Measurements from ENCODE around the gene PPP1R1A.

Gene PPP1R1A

GRCh38 chr12:54566792-54567191 lies 21.7 kb downstream of the PPP1R1A start:
- no peak for TF ChIP-seq CREB1 (IDR thresholded peaks at IDR 0.05; ENCODE audit: low read depth)
- no peak for TF ChIP-seq TEAD4 (IDR thresholded peaks at IDR 0.05)
- no peak for TF ChIP-seq CEBPB (IDR thresholded peaks at IDR 0.05)
- TF ChIP-seq RAD21 (IDR thresholded peaks at IDR 0.05; ENCODE audit: low read depth), result no peak
- no peak for TF ChIP-seq EGR1 (IDR thresholded peaks at IDR 0.05)
- no peak for TF ChIP-seq USF1 (IDR thresholded peaks at IDR 0.05)
- TF ChIP-seq REST (IDR thresholded peaks at IDR 0.05; ENCODE audit: low read depth), result no peak
- TF ChIP-seq, protein P1, sequence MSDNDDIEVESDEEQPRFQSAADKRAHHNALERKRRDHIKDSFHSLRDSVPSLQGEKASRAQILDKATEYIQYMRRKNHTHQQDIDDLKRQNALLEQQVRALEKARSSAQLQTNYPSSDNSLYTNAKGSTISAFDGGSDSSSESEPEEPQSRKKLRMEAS (IDR thresholded peaks at IDR 0.05), result no peak
- TF ChIP-seq TAF1 (IDR thresholded peaks at IDR 0.05; ENCODE audit: low read depth), result no peak
- TF ChIP-seq FOXM1 (IDR thresholded peaks at IDR 0.05; ENCODE audit: borderline replicate concordance, low read depth), result no peak
- no peak for TF ChIP-seq EP300 (IDR thresholded peaks at IDR 0.05; ENCODE audit: borderline replicate concordance)
- no peak for TF ChIP-seq TCF12 (IDR thresholded peaks at IDR 0.05; ENCODE audit: low read depth)
- TF ChIP-seq NFIC (IDR thresholded peaks at IDR 0.05), result no peak
- TF ChIP-seq YY1 (IDR thresholded peaks at IDR 0.05; ENCODE audit: low read depth), result no peak
- no peak for TF ChIP-seq ZBTB7A (IDR thresholded peaks at IDR 0.05; ENCODE audit: low read depth)

- TF ChIP-seq REST (IDR thresholded peaks at IDR 0.05; ENCODE audit: low read depth) (no peak), EP300 (IDR thresholded peaks at IDR 0.05; ENCODE audit: borderline replicate concordance) (no peak), TEAD4 (IDR thresholded peaks at IDR 0.05) (no peak), ZBTB7A (IDR thresholded peaks at IDR 0.05; ENCODE audit: low read depth) (no peak), CEBPB (IDR thresholded peaks at IDR 0.05) (no peak), TAF1 (IDR thresholded peaks at IDR 0.05; ENCODE audit: low read depth) (no peak), CREB1 (IDR thresholded peaks at IDR 0.05; ENCODE audit: low read depth) (no peak), USF1 (IDR thresholded peaks at IDR 0.05) (no peak), FOXM1 (IDR thresholded peaks at IDR 0.05; ENCODE audit: borderline replicate concordance, low read depth) (no peak), YY1 (IDR thresholded peaks at IDR 0.05; ENCODE audit: low read depth) (no peak), NFIC (IDR thresholded peaks at IDR 0.05) (no peak), EGR1 (IDR thresholded peaks at IDR 0.05) (no peak), RAD21 (IDR thresholded peaks at IDR 0.05; ENCODE audit: low read depth) (no peak), TCF12 (IDR thresholded peaks at IDR 0.05; ENCODE audit: low read depth) (no peak)
- TF ChIP-seq, protein P1 (IDR thresholded peaks at IDR 0.05), result no peak
These were observed 22.4 kb downstream of the PPP1R1A start for GRCh38 chr12:54565986-54566544.

DNA sequence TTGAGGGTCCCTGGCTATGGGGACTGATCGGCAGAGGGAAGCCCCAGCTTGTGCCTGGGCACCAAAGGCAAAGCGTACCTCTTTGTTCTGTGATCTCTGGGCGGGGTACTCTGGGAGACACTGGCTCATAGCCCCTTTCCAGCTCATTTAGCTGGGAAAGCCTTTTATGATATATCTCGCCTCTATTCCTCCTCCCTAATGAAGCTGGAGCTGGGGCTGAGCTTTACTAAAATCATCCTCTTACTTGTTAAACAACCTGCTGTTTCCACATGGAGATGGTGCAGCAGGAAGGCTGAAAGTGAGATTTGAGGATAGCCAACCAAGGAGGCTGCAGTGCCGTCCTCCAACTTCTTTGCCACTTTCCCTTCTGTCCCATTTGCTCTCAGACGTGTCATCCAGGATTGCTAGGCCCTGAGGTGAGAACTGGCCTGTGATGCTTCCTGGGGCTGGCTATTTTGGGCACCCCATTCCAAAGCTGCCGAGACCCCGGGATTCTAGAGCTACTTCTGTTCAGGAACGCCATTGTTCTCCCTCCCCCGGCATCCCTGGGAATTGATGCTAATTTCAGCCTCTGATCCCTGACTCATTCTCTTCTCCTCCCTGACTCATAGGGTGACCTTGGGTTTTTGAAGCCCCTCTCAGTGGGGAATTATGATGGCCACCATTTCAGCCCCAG lies 23.0 kb downstream of the PPP1R1A start:
- no peak for TF ChIP-seq EP300 (IDR thresholded peaks at IDR 0.05; ENCODE audit: borderline replicate concordance)
- TF ChIP-seq RAD21 (IDR thresholded peaks at IDR 0.05; ENCODE audit: low read depth), result no peak
- TF ChIP-seq TAF1 (IDR thresholded peaks at IDR 0.05; ENCODE audit: low read depth), result no peak
- TF ChIP-seq USF1 (IDR thresholded peaks at IDR 0.05), result no peak
- TF ChIP-seq NFIC (IDR thresholded peaks at IDR 0.05), result no peak
- TF ChIP-seq TCF12 (IDR thresholded peaks at IDR 0.05; ENCODE audit: low read depth), result no peak
- TF ChIP-seq YY1 (IDR thresholded peaks at IDR 0.05; ENCODE audit: low read depth), result no peak
- no peak for TF ChIP-seq ZBTB7A (IDR thresholded peaks at IDR 0.05; ENCODE audit: low read depth)
- TF ChIP-seq EGR1 (IDR thresholded peaks at IDR 0.05), result no peak
- TF ChIP-seq, protein P1 (IDR thresholded peaks at IDR 0.05), result no peak
- no peak for TF ChIP-seq CREB1 (IDR thresholded peaks at IDR 0.05; ENCODE audit: low read depth)
- TF ChIP-seq FOXM1 (IDR thresholded peaks at IDR 0.05; ENCODE audit: borderline replicate concordance, low read depth), result no peak
- TF ChIP-seq REST (IDR thresholded peaks at IDR 0.05; ENCODE audit: low read depth), result no peak
- no peak for TF ChIP-seq CEBPB (IDR thresholded peaks at IDR 0.05)
